ENCODE measurements around the gene PIP4K2A. TPM values are rescaled to one million over a fixed set of nuclear protein-coding genes. Genes with fewer than 3 reads are reported as not detected.
"Not testable (repeated sequence)": the region's sequence is repeated elsewhere in the genome, so short reads cannot be mapped to it uniquely, and the experiment has no call there.

The PIP4K2A gene
- total and polyA plus RNA-seq, 2 of the 13 experiments (the other 11 are each of a cell fraction or from before 2014, with no cell fraction given): 9.1 to 22.6 TPM

GRCh38 chr10:22518167-22518724 is 196.1 kb downstream of the PIP4K2A start (continued):
- TF ChIP-seq FOXA3 (CRISPR knock-in tag; IDR thresholded peaks at IDR 0.05) (no peak), MTF1 (CRISPR knock-in tag; IDR thresholded peaks at IDR 0.05) (no peak), ZNF709 (CRISPR knock-in tag; IDR thresholded peaks at IDR 0.05) (no peak)

DNA sequence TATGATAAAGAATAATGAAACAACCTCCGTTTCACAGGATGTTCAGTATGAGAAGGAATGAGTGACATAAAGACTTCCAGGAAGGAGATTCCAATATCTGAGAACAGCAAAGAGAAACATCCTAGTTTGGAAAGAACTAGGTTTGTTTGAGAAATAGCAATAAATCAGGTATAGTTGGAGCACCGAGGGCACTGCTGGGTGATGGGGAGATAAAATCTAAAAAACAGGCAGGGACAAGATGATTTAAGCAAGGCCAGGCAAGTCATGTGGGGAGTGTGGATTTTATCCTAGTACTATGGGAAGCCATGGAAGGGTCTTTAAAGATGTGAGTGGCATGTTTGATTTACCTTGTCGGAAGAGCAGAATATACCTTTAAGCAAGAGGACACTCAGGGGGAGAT is 199.4 kb downstream of the PIP4K2A start:
- Histone ChIP-seq H3K27ac (ENCODE audit: extremely low read length, insufficient read depth, low read length) (no peak overlapping the region), H3K9me3 (ENCODE audit: low read length) (no peaks in the 10 kb centered on the region), H3K4me2 (ENCODE audit: low read depth, low read length) (no peak overlapping the region), H3K4me3 (replicated peaks in 1 of 3; ENCODE audit: insufficient read depth in 1 of 3, low read depth in 2 of 3, low read length in 3 of 3) (no peak overlapping the region), H3K9ac (ENCODE audit: insufficient read depth, low read depth, low read length) (no peak overlapping the region), H4K20me1 (ENCODE audit: insufficient read depth, low read length) (no peaks in the 10 kb centered on the region), H3K36me3 (replicated peaks in 1 of 2; ENCODE audit: control insufficient read depth in 1 of 2, insufficient read depth in 2 of 2, low read length in 2 of 2) (no peaks in the 10 kb centered on the region), H3K79me2 (ENCODE audit: insufficient read depth, low read length) (no peaks in the 10 kb centered on the region), H3K4me1 (ENCODE audit: insufficient read depth, low read length) (peaks cover 13% of the 10 kb centered on the region), H3K27me3 (ENCODE audit: control insufficient read depth in 1 of 2, insufficient read depth in 2 of 2, low read length in 2 of 2) (peaks cover 0 to 16% of the 10 kb centered on the region in 2 experiments; a peak in 3 of 5 replicates), H2AFZ (ENCODE audit: low read length) (no peak overlapping the region)
- no TSS peak for BruUV-seq (replicated peaks)
- intact Hi-C loops (cut with micrococcal nuclease; ENCODE audit: unreplicated experiment) (loop anchor here (10.0 kb wide), 1 partner anchor 190 kb away; the partner anchor contains the start of gene BMI1), in situ Hi-C loops (cut with HindIII; ENCODE audit: extremely low pct_ligation_motif_present, low pct_unique_long_range_greater_than_20kb) (no loop called here)
- 48% methylated on average over 3 of the region's 3 CpGs for WGBS (ENCODE audit: low lambda C conversion rate)
- DNase-seq (ENCODE audit: low spot score): no peak
- no peak for ATAC-seq
- TF ChIP-seq HOXA9 (CRISPR knock-in tag; IDR thresholded peaks at IDR 0.05; ENCODE audit: borderline replicate concordance): no peak
- TF ChIP-seq ZNF7 (CRISPR knock-in tag; IDR thresholded peaks at IDR 0.05): no peak
- no peak for TF ChIP-seq ZSCAN12 (CRISPR knock-in tag; IDR thresholded peaks at IDR 0.05)
- CTCF ChIA-PET (ENCODE audit: low intra/inter-chr PET ratio, low total read pairs): no interaction called here
- POLR2A ChIA-PET: no interaction called here
- FAIRE-seq: no peak

DNA sequence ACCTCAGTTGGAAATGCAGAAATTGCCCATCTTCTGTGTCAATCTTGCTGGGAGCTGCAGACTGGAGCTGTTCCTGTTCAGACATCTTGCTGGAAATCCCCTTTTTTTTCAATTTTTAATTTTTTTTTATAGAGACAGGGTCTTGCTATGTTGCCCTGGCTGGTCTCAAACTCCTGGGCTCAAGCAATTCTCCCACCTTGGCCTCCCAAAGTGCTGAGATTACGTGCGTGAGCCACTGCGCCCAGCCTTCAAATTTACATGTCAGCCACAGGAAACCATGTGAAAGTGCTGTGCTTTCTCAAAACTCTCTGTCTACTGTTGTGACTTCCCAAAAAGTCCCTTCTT is 200.0 kb downstream of the PIP4K2A start:
- POLR2A ChIA-PET; H3K27ac ChIP-seq (ENCODE audit: extremely low read length, insufficient read depth, low read length); H3K9ac ChIP-seq (ENCODE audit: insufficient read depth, low read depth, low read length); H3K79me2 ChIP-seq (ENCODE audit: insufficient read depth, low read length); ATAC-seq; DNase-seq (ENCODE audit: low spot score); H3K4me3 ChIP-seq (replicated peaks in 1 of 3; ENCODE audit: insufficient read depth in 1 of 3, low read depth in 2 of 3, low read length in 3 of 3); in situ Hi-C loops (cut with HindIII; ENCODE audit: extremely low pct_ligation_motif_present, low pct_unique_long_range_greater_than_20kb); CTCF ChIA-PET (ENCODE audit: low intra/inter-chr PET ratio, low total read pairs); H4K20me1 ChIP-seq (ENCODE audit: insufficient read depth, low read length); H2AFZ ChIP-seq (ENCODE audit: low read length); H3K9me3 ChIP-seq (ENCODE audit: low read length); H3K36me3 ChIP-seq (replicated peaks in 1 of 2; ENCODE audit: control insufficient read depth in 1 of 2, insufficient read depth in 2 of 2, low read length in 2 of 2); FAIRE-seq; BruUV-seq (replicated peaks): not testable (repeated sequence)
- intact Hi-C loops (cut with micrococcal nuclease; ENCODE audit: unreplicated experiment): loop anchor here (10.0 kb wide), 1 partner anchor 190 kb away; the partner anchor contains the start of gene BMI1
- Histone ChIP-seq H3K4me1 (ENCODE audit: insufficient read depth, low read length) (peaks cover 13% of the 10 kb centered on the region), H3K4me2 (ENCODE audit: low read depth, low read length) (peak overlapping the region; percentile 77), H3K27me3 (ENCODE audit: control insufficient read depth in 1 of 2, insufficient read depth in 2 of 2, low read length in 2 of 2) (peaks cover 0 to 16% of the 10 kb centered on the region in 2 experiments; a peak in 3 of 5 replicates)
- 97% methylated on average over 3 of the region's 3 CpGs for WGBS (ENCODE audit: low lambda C conversion rate)
